HG03558 (cell line): ENCODE data around the gene SUCO.
"Not testable (repeated sequence)": the region's sequence is repeated elsewhere in the genome, so short reads cannot be mapped to it uniquely, and the experiment has no call there.

Experiments used
- ATAC-seq: cut with Tn5 transposase; IDR thresholded peaks from one replicate; pipeline ENCODE4 v1.9.1; 2021; ENCODE audit warnings: moderate number of reproducible peaks; ENCODE audit not compliant: unreplicated experiment; ENCODE audit errors: extremely low read depth

The SUCO gene, protein sequence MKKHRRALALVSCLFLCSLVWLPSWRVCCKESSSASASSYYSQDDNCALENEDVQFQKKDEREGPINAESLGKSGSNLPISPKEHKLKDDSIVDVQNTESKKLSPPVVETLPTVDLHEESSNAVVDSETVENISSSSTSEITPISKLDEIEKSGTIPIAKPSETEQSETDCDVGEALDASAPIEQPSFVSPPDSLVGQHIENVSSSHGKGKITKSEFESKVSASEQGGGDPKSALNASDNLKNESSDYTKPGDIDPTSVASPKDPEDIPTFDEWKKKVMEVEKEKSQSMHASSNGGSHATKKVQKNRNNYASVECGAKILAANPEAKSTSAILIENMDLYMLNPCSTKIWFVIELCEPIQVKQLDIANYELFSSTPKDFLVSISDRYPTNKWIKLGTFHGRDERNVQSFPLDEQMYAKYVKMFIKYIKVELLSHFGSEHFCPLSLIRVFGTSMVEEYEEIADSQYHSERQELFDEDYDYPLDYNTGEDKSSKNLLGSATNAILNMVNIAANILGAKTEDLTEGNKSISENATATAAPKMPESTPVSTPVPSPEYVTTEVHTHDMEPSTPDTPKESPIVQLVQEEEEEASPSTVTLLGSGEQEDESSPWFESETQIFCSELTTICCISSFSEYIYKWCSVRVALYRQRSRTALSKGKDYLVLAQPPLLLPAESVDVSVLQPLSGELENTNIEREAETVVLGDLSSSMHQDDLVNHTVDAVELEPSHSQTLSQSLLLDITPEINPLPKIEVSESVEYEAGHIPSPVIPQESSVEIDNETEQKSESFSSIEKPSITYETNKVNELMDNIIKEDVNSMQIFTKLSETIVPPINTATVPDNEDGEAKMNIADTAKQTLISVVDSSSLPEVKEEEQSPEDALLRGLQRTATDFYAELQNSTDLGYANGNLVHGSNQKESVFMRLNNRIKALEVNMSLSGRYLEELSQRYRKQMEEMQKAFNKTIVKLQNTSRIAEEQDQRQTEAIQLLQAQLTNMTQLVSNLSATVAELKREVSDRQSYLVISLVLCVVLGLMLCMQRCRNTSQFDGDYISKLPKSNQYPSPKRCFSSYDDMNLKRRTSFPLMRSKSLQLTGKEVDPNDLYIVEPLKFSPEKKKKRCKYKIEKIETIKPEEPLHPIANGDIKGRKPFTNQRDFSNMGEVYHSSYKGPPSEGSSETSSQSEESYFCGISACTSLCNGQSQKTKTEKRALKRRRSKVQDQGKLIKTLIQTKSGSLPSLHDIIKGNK (N-terminal part only)

DNA sequence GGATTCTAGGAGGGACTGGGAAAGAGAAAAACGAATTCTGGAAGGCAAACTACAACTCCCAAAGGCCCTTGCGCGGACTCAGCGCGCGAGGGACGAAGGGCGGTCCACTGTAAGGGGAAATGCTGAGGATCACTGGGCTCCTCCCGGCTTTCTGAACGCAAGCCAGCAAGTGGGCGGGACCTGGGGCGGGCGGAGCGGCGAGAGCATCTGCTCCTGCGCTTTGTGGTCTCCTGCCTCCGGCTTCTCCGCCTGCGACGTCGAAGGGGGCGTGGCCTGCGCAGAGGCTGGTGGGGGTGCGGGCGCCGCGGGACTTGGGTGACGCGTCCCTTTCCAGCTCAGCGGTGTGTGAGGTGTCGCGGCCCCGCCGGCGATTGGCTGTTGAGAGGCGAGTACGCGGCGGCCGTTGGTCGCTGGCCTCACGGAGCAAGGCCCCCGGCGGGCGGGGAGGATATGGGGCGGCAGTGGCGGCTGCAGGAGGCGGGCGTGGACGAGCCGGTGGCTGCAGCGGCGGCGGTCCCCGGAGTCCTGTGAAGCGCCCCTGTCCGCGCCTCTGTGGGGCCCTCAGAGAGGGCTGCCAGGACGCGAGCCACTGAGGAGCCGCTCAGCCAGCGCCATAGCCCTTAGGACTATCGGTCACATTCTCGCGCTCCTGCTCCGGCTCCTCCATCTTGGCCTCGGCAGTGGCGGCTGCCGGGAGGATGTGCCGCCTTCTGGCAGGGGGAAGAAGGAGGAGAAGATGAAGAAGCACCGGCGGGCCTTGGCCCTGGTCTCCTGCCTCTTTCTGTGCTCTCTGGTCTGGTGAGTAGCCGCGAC, at the start of gene SUCO:
Gene SUCO (plus strand): TSS at position 451 of the 813 bp plus-strand sequence. CDS start 286 bp downstream, at position 737.
- peak; percentile 74 for ATAC-seq

DNA sequence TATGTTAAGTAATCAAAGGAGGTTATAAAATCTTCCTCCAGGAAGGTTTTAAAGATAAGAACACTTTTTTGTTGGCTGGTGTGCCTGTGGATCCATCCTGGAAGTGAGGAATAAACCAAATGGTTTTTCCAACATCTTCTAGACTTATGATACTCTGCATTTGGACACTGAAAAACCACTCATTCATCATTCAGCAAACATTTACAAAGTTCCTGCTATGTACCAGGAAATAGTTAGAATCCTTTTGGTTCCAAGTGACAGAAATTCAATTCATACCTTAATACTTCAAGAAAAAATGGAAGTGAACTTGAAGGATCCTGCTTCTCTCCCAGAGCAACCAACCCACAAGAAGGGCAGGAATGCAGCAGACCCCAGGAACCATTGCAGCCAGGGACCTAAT, 49.5 kb upstream of the SUCO start:
- no peak for ATAC-seq

- no peak for ATAC-seq
These were observed 48.7 kb upstream of the SUCO start for GRCh38 chr1:172484252-172484651.

DNA sequence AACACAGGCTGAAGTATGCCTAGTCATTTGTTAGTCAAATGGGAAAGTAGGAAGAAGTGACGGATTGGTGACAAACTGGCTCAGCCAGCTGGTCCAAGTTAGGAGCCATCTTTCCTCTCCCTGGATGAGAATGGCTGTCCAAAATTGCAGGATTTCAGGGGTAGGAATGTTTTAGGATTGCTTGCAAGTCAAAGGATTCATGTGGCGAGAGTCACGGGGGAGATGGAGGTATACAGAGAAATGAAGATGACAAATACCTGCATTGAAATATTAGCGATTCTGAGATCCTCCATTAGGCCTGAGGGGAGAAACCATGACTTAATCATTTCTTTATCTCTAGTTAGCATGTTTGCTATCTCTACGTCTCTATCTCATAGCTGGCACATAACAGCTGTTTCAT, 47.3 kb upstream of the SUCO start:
- no peak for ATAC-seq

- no peak for ATAC-seq
These were observed 46.0 kb upstream of the SUCO start for GRCh38 chr1:172486805-172487454.

- no peak for ATAC-seq
These were observed 45.4 kb upstream of the SUCO start for GRCh38 chr1:172487550-172487949.

- ATAC-seq: no peak
These were observed 44.6 kb upstream of the SUCO start for GRCh38 chr1:172488393-172488792.

DNA sequence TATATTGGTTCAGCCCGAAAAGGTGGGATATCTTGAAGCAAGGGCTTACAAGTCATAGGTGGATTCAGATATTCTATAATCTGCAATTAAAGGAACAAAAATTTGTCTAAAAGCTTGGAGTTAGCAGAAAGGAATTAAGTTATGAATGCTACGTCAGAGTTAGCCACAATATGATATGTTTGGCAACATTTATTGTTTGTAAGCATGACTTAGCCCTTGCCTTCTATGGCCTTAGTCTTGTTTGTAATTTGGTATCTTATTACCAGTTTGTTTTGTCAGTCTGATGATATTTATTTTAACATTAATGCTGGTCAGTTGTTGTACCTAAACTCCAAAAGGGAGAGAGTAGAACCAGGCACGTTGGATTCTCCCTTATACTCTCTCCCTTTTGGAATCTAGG, 43.1 kb upstream of the SUCO start:
- no peak for ATAC-seq

DNA sequence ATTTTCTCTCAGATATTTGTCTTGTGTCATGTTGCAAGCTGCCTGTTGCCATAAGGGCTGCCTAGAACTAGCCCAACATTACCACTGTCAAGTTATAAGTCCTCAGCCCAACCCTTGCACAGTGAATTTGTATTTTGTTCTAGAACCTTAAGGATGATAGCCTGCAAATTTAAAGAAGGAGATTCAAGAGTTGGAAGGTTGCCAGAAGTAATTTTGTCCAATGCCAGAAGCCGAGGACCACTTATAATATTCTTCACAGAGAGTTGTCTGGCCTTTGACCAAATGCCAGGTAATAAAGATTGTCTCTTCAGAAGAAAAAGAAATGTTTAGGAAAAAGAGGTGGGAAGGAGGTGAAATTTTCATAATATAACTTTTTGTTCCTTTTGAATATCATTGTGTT, 40.5 kb upstream of the SUCO start:
- no peak for ATAC-seq

DNA sequence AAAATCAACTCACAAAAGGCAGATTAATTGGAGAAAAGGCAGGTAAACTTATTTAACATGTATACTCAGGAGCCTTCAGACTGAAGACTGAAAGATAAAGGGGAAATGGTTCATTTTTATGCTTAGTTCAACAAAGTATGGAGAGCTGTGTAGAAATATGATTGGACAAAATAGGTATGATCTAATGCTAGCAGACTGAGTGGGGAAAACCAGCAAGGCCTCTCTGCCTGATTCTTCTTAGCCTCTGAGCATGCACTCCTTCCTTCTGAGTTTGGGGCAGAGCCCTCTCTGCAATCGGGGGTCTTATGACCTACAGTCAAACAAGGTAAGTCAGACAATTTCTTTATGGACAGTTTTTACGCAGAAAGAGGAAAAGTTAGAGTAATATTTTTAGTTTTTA, 38.8 kb upstream of the SUCO start:
- no peak for ATAC-seq

DNA sequence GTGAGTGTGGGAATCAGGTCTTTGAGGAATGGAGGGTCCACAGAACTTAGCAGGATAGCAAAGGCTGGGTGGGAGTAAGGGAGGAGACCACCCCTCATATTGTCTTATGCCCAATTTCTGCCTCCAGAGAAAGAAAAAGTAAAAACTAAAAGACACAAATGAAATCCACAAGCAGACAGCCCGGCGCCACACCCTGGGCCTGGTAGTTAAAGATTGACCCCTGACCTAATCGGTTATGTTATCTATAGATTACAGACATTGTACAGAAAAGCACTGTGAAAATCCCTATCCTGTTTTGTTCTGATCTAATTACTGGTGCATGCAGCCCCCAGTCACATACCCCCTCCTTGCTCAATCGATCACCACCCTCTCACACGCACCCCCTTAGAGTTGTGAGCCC, 36.8 kb upstream of the SUCO start:
- not testable (repeated sequence) for ATAC-seq

DNA sequence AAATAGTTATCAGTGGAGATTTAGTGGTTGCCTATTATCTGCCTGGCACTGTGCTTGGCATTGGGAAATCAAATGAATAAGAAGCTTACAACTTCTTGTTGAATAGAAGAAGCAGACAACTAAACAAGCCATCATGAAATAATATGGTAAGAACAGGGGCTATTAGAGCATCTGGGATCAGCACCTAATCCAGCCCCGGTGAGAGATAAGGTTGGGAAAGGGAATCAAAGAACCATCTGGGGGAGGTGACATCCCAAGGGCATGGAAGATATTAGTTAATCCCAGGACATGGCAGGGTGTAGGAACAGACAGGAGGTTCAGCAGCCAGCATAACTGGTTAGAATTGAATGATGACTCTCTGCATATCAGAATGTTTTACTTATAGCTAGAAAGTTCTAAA, 36.3 kb upstream of the SUCO start:
- ATAC-seq: no peak

GRCh38 chr1:172497230-172497629, 35.7 kb upstream of the SUCO start:
- ATAC-seq: no peak

DNA sequence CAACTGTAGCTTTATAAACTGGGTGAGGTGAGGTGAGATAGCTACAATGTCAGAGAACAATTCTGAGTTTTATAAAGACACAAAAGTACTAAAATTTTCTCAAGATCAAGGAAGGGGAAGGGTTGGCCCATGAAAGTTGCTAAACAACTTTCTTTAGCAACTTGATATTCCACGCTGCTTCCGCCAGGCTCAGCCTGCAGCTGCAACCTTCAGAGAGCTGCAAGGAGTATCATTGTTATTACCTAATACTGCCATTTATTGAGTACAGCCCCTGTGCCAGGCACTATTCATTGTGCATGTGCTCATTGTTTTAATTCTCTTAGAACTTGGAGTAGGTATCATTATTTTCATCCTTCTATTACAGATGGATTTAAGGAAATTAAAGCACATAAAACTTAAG, 34.1 kb upstream of the SUCO start:
- ATAC-seq: no peak

GRCh38 chr1:172499636-172500141, 33.3 kb upstream of the SUCO start:
- no peak for ATAC-seq

DNA sequence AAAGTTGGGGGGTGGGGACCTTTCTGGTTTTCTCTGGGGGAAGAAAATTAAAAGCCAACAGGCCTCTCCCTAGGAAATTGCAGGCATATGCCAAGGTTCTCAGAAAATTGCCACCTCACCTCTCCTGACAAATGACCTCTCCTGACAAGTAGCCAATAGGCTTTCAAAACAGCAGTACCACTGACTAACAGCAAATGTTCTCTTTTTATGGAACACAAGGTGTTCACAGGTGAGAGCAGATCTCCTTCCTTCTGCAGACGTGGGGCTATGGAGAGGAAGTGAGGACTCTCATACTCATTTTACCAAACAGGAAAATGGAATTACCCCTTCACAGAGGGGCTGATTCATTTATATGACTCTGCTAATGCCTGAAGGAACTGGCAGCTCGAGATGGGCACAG, 32.7 kb upstream of the SUCO start:
- ATAC-seq: no peak

DNA sequence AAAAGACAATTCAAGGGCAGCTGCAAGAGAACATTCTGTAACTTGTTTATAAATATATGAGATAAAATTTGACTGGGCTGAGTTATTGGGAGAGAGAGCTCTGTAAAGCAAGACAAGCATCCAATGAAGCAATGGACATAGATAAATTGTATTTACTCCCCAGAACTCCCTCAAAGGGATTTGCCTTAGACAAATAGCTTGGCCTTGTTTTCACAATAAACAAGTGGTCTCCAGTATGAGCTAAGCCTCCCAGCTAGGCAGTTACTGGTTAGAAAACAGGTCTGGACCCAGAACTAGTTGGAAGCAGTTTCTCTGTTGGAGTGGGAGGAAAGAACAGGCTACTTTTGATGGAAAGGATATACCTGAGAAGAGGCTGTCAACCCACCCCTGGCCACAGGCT, 25.2 kb upstream of the SUCO start:
- ATAC-seq: no peak

GRCh38 chr1:172510479-172510878, 22.5 kb upstream of the SUCO start:
- ATAC-seq: no peak

DNA sequence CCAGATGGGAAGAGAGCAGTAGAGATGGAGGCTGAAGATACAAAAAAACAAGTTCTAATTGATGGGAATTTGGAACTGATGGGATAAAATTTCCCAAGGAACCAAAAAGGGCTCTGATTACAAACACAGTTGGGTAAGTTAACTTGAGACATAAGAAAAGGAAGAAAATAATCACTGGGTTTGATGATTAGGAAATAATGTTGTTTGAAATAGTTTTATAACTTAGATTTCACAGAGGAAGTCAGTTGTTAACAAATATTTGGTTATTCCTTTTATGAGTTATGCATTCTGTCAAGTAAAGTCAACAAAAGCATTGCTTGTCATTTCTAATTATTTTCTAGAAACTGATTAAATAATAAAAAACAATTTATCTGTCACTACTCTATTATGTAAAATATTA, 20.4 kb upstream of the SUCO start:
- ATAC-seq: no peak
